Renal cortex interstitium (tissue), 15 donors: ENCODE results near the gene FBP1. TPM values are rescaled to one million over a fixed set of nuclear protein-coding genes. Genes with fewer than 3 reads are reported as not detected.

Source experiments
- DNase-seq, 11 donors: peaks; one replicate each; pipeline ENCODE4 v3.0.0-alpha.2; 2013; ENCODE audit warnings: low read depth in 9 of 11, low spot score in 4 of 11; ENCODE audit errors: extremely low read depth in 1 of 11
- long read RNA-seq, 16 experiments: transcript quantifications; one replicate each; lab custom pipeline, GENCODE V29; 2026
- polyA plus RNA-seq, 3 donors: library from polyadenylated mRNA; unstranded; fragments of 120-200 nt; gene quantifications; one replicate each; pipeline ENCODE4 v1.2.1, GENCODE V29; 2013; ENCODE audit not compliant: insufficient read length in 3 of 3

FBP1 gene
- 10 to 100 TPM; 44.3 to 61.2 (median 48.4) TPM for polyA plus RNA-seq
- long read RNA-seq, donor 1, transcript FBP1-201 (7 exons, 1,462 nt): major isoform, 6 of 15 reads
- long read RNA-seq, donor 1, partial matches to known transcripts: 9 of 15 reads
- long read RNA-seq, donor 1, other reads (novel, unspliced or antisense): 0 of 15 reads
- long read RNA-seq, donor 2, transcript FBP1-201 (7 exons, 1,462 nt): major isoform, 13 of 20 reads
- long read RNA-seq, donor 2, partial matches to known transcripts: 7 of 20 reads
- long read RNA-seq, donor 2, other reads (novel, unspliced or antisense): 0 of 20 reads
- long read RNA-seq, donor 3, transcript FBP1-201 (7 exons, 1,462 nt): major isoform, 26 of 40 reads
- long read RNA-seq, donor 3, partial matches to known transcripts: 14 of 40 reads
- long read RNA-seq, donor 3, other reads (novel, unspliced or antisense): 0 of 40 reads
- long read RNA-seq, donor 4, transcript FBP1-201 (7 exons, 1,462 nt): major isoform, 20 of 34 reads
- long read RNA-seq, donor 4, partial matches to known transcripts: 14 of 34 reads
- long read RNA-seq, donor 4, other reads (novel, unspliced or antisense): 0 of 34 reads
- long read RNA-seq, donor 5: 0 reads
- long read RNA-seq, donor 6, transcript FBP1-201 (7 exons, 1,462 nt): major isoform, 13 of 31 reads
- long read RNA-seq, donor 6, partial matches to known transcripts: 18 of 31 reads
- long read RNA-seq, donor 6, other reads (novel, unspliced or antisense): 0 of 31 reads
- long read RNA-seq, donor 7, transcript FBP1-201 (7 exons, 1,462 nt): major isoform, 24 of 38 reads
- long read RNA-seq, donor 7, partial matches to known transcripts: 14 of 38 reads
- long read RNA-seq, donor 7, other reads (novel, unspliced or antisense): 0 of 38 reads
- long read RNA-seq, donor 8, transcript FBP1-201 (7 exons, 1,462 nt): major isoform, 61 of 101 reads
- long read RNA-seq, donor 8, partial matches to known transcripts: 40 of 101 reads
- long read RNA-seq, donor 8, other reads (novel, unspliced or antisense): 0 of 101 reads
- long read RNA-seq, donor 9, transcript FBP1-201 (7 exons, 1,462 nt): major isoform, 20 of 27 reads
- long read RNA-seq, donor 9, partial matches to known transcripts: 7 of 27 reads
- long read RNA-seq, donor 9, other reads (novel, unspliced or antisense): 0 of 27 reads
- long read RNA-seq, donor 10, transcript FBP1-201 (7 exons, 1,462 nt): major isoform, 20 of 20 reads
- long read RNA-seq, donor 10, partial matches to known transcripts: 0 of 20 reads
- long read RNA-seq, donor 10, other reads (novel, unspliced or antisense): 0 of 20 reads
- long read RNA-seq, donor 11, transcript FBP1-201 (7 exons, 1,462 nt): major isoform, 12 of 22 reads
- long read RNA-seq, donor 11, partial matches to known transcripts: 10 of 22 reads
- long read RNA-seq, donor 11, other reads (novel, unspliced or antisense): 0 of 22 reads
- long read RNA-seq, donor 12, transcript FBP1-201 (7 exons, 1,462 nt): major isoform, 10 of 10 reads
- long read RNA-seq, donor 12, partial matches to known transcripts: 0 of 10 reads
- long read RNA-seq, donor 12, other reads (novel, unspliced or antisense): 0 of 10 reads
- long read RNA-seq, donor 13: 0 reads
- long read RNA-seq, donor 14, transcript FBP1-201 (7 exons, 1,462 nt): major isoform, 11 of 11 reads
- long read RNA-seq, donor 14, partial matches to known transcripts: 0 of 11 reads
- long read RNA-seq, donor 14, other reads (novel, unspliced or antisense): 0 of 11 reads
- long read RNA-seq, donor 15, transcript FBP1-201 (7 exons, 1,462 nt): major isoform, 16 of 21 reads
- long read RNA-seq, donor 15, partial matches to known transcripts: 5 of 21 reads
- long read RNA-seq, donor 15, other reads (novel, unspliced or antisense): 0 of 21 reads
- long read RNA-seq, donor 16, transcript FBP1-201 (7 exons, 1,462 nt): major isoform, 59 of 93 reads
- long read RNA-seq, donor 16, partial matches to known transcripts: 33 of 93 reads
- long read RNA-seq, donor 16, other reads (novel, unspliced or antisense): 0 of 93 reads

DNA sequence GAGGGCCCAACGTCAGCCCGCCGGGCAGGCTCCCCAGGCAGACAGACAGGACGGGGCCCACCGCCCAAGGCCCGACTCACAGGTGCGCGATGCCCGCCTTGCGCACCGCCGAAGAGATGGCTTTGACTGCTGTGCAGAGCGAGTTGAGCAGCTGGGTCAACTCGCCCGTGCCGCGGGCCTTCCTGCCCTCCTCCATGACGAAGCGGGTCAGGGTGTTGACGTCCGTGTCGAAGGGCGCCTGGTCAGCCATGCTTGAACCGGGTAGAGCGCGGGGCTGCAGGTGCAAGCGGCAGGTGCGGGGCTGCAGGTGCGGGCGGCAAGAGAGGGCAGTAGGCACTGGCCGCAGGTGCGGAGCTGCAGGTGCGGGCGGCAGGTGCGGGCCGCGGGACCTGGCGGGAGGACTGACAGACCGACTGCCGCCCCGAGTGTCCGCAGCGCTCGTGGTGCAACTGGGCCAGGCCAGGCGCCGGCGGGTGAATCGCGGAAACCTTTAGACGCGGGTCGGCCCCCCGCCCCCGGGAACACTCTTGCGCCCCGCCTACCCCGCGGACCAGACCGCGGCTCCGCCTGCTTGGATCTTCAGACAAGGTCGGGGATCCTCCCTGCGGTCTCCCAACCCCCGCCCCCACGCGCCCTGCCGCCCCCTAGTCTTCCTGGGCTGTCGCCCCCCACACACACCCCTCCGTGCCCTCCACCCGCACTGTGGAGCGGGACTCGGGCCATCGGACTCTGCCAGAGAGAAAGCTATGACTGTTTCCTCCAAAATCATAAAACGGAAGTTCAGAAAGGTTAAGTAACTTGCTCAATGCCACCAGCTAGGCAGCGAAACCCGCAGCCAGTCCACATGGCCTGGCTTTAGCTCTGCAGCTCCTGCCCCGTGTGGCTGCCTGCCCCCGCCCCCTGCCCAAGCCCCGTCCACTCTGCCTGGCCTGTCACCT is at the start of gene FBP1:
FBP1 (minus strand) TSS at position 458 of the 938 bp plus-strand sequence; CDS start at position 250, 208 bp downstream.
- DNase-seq: peak in 2 of 11 donors; percentile 23 to 37

GRCh38 chr9:94687451-94687850 is 48.1 kb upstream of the FBP1 start:
- DNase-seq: no peak

DNA sequence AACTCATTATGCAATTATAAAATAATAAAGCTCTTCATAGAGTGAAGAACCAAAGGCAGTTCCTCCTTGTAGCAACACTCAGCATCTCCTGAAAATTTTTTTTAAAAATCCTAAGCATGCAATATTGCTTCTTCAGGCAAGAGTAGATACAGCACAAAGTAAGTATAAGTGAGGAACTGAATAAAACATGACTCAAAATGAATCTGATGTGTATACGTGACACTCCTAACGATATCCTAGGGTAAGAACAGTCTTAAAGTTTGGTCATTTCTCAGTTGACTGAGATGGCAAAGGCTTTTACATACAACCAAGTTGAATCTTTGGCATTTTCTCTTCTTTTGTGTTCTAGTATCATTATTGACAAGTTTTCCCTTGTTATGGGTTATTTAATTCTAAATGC is 46.0 kb upstream of the FBP1 start:
- DNase-seq: no peak

DNA sequence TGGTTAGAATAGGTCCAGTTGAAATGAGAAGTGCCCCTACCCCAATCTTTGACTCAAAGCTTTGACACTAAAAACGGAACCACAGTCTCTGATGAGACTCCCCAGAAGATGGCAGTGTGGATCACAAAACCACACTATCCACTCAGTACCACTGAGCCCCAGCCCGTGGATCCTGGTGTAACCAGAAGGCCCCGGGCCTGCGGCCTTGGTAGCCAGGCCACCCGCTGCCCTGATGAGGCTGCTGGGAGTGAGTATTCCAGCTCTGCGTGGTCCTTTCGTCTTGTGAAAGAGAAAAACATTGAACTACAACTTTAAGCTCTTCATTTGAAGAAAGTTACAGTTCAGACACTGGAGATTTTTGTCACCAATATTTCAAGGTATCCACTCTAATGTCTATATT is 42.2 kb upstream of the FBP1 start:
- DNase-seq: peak in 3 of 11 donors; percentile 52 to 73 (median 58)

- DNase-seq: no peak
These were observed 41.3 kb upstream of the FBP1 start for GRCh38 chr9:94680621-94681020.

DNA sequence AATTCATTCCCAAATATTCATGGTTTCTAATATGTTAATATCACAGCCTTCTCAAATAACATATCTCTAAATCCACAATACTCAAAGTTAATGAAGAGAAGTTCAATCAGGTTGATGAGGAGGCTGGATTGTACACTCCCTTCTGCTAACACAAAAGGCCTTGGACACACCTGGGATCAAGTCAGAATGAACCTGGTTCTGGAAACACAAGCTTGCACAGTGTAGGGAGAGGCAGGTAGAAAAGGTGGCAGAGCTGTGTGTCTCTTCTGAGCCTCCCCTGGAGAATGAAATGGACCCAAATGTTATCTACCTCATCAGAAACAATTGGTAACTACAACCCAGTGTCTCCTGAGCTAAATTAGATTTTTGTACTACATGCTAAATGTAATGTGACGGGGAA is 40.7 kb upstream of the FBP1 start:
- no peak for DNase-seq

GRCh38 chr9:94679587-94679986 is 40.3 kb upstream of the FBP1 start:
- no peak for DNase-seq

GRCh38 chr9:94677929-94678328 is 38.6 kb upstream of the FBP1 start:
- DNase-seq: no peak

GRCh38 chr9:94676446-94677131 is 37.3 kb upstream of the FBP1 start:
- no peak for DNase-seq

DNA sequence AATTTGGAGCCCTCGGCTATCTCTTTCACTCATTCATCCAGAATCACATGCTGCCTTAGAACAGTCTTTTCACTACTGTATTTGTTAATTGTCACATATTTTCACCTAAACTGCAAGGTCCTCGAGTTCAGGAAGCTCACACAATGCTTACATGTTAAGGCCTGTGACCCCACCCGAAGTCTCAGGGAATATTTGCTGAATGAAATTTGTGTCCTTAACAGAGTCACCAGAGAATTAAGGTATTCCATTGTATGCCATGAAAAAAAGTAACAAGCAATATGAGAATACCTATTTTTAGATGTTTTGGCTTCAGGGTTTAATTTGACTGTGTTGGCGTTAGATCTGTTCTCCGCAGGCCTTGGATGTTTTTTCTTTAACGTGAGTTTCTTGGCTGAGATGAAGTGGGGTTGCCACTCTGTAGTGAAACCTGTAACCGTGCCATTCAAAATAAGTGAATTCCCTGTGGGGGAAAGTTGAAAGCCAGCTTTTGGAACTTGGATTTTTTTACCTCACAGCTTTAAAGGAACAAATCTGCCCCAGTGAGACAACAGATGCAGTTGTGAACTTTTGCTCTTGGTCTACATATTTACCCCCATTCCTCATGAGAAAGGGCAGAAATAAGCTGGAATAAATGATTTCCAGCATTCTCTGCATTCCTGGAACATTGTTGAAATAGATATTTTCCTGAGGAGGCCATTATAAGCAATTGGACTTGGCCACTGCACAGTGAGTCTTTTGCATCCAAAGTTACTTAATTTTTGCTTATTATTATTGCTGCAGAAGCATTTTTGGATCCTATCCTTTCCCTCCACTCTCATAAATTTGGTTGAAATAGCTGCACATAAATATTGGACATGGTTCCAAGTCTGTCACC is 35.9 kb upstream of the FBP1 start:
- DNase-seq: no peak

DNA sequence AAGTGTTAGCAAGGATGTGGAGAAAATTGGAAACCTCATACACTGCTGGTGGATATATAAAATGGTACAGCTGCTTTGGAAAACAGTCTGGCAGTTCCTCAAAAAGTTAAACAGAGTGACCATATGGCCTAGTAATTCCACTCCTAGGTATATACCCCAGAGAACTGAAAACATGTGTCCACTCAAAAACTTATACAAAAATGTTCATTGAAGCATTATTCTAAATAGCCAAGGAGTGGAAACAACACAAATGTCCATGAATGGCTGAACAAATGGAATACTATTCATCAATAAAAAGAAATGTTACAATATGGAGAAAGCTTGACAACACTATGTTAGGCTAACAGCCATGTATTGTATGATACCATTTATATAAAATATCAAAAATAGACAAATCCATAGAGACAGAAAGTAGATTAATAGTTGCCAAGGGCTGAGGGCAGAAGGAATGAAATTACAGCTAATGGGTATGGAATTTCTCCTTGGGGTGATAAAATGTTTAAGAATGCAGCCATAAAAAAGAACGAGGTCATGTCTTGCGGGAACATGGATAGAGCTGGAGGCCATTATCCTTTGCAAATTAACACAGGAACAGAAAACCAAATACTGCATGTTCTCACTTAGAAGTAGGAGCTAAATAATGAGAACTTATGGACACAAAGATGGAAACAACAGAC is 33.6 kb upstream of the FBP1 start:
- DNase-seq: no peak

DNA sequence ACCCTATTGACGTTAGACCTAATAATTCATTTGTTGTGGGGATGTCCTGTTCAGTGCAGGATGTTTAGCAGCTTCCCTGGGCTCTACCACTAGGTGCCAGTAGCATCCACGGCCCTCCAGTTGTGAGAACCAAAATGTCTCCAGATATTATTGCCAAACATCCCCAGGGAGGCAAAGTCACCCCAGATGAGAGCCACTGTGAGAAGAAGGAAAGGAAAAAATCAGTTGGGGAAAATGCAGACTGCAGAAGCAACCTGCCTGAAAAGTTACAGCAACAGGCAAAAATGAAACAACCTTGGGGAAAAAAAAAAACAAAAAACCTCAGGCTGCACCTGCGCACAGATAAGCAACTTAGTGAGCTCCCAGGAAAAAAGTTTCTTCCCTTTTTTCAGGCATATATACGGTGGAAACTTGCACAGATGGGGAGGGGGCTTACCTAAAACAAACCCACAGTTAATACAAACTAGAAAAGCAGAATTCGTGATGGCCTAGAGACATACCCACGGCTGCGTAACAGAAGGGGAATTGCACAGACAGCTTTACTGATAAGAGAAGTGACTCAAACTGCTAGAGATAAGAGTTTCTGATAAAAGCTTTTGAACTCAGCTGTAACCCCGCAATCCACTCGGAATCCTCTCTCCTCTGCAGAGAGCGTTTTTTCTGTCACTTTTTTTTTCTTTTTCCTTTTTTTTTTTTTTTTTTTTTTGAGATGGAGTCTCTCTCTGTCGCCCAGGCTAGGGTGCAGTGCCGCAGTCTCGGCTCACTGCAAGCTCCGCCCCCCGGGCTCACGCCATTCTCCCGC is 29.8 kb upstream of the FBP1 start:
- DNase-seq: peak in 2 of 11 donors; percentile 33 to 45

DNA sequence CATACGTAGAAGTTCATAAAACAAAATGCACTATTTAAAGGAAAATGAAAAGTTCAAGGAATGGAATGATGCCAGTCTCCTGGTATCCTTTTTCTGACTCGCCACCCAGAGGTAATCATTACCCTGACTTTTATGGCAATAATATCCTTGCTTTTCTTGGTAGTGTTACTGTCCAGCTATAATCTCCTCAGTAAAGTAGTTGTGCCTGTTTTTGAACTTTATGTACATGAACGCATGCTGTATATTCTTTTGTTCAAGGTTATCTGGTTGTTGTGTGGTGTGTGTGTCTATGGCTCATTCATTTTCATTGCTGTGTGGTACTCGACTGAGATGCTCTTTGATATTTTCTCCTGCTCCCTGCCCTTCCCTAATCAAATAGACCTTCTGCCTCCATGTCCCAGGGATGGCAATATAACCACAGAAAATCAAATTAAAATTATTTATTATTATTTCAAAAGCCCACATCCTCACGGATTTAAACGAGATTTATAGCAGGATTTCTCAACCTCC is 29.2 kb upstream of the FBP1 start:
- no peak for DNase-seq
